ENCODE data around the gene TFAP2D.

GRCh38 chr6:50820869-50821264, 107.5 kb downstream of the TFAP2D start:
- TF ChIP-seq CTCF (IDR thresholded peaks at IDR 0.05) = no peak
- TF ChIP-seq POLR2A (IDR thresholded peaks at IDR 0.05) = no peak

Data from breast epithelium (tissue), 3 donors.